Activated CD4-positive, alpha-beta T cell treated with anti-CD3 and anti-CD28 coated beads, Interleukin-2, amount 50 U/mL, for 24 hours (primary cell): ENCODE data around the gene ANXA10.
"Not testable (repeated sequence)": the region's sequence is repeated elsewhere in the genome, so short reads cannot be mapped to it uniquely, and the experiment has no call there.

Experiments
- DNase-seq, 2 donors: peaks; one replicate each; pipeline ENCODE4 v3.0.0-alpha.2; 2020; ENCODE audit warnings: low read depth in 1 of 2, low spot score in 1 of 2

ANXA10 gene, protein sequence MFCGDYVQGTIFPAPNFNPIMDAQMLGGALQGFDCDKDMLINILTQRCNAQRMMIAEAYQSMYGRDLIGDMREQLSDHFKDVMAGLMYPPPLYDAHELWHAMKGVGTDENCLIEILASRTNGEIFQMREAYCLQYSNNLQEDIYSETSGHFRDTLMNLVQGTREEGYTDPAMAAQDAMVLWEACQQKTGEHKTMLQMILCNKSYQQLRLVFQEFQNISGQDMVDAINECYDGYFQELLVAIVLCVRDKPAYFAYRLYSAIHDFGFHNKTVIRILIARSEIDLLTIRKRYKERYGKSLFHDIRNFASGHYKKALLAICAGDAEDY

GRCh38 chr4:168092176-168092712 is at the start of gene ANXA10:
ANXA10 (plus strand) TSS chr4:168092537; CDS start chr4:168092701, 164 bp downstream.
- DNase-seq, result no peak

- no peak for DNase-seq
Measured at GRCh38 chr4:168045354-168045753, 47.0 kb upstream of the ANXA10 start.

- no peak for DNase-seq
Measured at GRCh38 chr4:168050002-168050401, 42.3 kb upstream of the ANXA10 start.

DNA sequence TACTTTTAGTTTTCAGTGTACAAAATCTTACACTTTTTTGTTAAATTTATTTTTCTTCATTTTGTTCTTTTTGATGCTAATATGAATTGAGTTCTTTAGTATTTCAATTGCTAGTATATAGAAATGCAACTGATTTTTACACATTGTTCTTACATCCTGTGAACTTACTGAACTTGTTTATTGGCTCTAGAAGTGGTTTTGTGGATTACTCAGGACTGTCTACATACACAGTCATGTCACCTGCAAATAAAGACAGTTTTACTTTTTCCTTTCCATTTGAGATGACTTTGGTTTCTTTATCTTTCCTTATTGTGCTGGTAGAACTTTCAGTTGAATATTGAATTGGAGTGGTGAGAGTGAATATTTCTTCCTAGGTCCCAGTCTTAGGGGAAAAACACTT is 40.8 kb upstream of the ANXA10 start:
- DNase-seq, result no peak

GRCh38 chr4:168057412-168057811 is 34.9 kb upstream of the ANXA10 start:
- DNase-seq, result no peak

GRCh38 chr4:168059251-168059650 is 33.1 kb upstream of the ANXA10 start:
- no peak for DNase-seq

- no peak for DNase-seq
Measured at GRCh38 chr4:168063031-168063430, 29.3 kb upstream of the ANXA10 start.

GRCh38 chr4:168070903-168071302 is 21.4 kb upstream of the ANXA10 start:
- DNase-seq, result no peak

DNA sequence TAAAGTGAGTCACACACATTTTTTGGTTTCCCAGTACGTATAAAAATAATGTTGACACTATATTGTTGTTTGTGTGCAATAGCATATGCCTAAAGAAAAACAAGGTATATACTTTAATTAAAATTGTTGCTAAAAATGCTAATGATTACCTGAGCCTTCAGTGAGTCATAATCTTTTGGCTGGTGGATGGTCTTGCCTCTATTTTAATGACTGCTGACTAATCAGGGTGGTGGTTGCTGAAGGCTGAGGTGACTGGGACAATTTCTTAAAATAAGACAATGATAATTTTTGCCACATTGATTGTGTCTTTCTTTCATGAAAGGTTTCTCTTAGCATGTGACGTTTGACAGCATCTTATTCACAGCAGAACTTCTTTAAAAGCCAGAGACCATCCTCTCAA is 21.0 kb upstream of the ANXA10 start:
- no peak for DNase-seq

DNA sequence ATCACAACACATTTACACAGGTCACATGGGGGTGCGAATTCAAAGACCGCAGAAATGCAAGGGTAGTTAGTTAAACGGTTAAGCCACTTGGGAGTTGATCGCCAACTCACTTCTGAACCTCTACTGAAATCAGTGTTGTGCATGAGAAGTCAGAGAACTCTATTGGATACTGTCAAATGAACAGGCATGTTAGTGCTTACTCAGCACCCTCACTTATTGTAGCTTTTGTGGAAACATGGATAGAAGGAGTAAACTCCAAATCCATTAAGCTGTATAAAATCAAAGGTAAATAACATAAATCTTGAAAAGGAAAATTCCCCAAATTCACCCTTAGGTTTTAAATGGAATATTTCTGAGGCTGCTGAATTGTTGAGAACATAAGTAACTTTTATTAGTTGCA is 17.5 kb upstream of the ANXA10 start:
- DNase-seq, result no peak

DNA sequence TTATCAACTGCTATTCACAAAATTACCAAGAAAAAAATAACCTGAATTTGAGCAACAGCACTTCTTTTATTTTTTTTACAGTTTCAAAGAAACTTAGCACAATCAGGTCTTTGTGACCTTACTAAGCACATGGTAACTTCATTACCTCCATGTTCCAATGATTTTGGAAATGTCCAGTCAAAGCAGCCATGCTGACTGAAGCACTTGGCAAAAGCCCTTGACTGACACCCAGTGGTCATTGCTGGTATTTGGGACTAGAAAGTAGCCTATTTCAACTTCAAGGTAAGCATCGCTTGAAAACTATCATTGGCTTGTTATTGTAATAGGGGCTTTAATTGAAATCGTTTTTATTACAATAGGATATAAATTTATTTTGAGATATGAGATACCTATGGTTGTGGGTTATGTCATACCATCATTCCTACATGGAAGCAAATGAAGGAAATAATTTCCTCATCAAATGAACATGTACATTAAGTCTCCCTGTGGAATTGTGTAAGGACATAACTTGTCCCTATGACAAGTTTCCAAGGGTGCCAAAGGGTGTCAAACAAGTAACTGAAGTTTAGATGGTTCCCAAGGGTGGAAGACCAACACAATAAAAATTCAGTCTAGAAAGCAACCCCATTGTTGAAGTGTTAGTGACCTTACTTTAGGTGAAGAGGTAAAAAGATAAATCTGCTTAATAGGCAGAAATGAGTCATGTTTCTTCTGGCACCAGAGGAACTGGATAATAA is 15.2 kb upstream of the ANXA10 start:
- peak in 1 of 2 donors; percentile 19 for DNase-seq

- no peak for DNase-seq
Measured at GRCh38 chr4:168077726-168078239, 14.6 kb upstream of the ANXA10 start.

DNA sequence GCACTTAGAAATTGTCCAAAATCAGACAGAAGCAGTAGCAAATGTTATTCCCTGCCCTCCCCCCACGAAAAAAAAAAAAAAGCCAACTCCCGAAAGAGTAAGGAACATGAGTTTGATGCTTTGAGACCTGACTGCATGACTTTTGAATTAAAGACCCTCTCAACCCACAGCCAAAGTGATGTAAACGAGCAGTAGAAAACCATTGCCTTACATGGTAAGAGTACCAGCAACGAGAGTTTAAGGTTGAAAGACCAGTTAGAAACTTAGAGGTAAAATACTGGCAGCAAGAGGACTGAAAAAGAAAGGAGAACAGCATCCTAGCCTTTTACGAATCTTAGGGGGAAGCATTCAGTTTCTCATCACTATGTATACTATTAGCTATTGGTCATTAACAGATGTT is 10.0 kb upstream of the ANXA10 start:
- DNase-seq, result no peak

DNA sequence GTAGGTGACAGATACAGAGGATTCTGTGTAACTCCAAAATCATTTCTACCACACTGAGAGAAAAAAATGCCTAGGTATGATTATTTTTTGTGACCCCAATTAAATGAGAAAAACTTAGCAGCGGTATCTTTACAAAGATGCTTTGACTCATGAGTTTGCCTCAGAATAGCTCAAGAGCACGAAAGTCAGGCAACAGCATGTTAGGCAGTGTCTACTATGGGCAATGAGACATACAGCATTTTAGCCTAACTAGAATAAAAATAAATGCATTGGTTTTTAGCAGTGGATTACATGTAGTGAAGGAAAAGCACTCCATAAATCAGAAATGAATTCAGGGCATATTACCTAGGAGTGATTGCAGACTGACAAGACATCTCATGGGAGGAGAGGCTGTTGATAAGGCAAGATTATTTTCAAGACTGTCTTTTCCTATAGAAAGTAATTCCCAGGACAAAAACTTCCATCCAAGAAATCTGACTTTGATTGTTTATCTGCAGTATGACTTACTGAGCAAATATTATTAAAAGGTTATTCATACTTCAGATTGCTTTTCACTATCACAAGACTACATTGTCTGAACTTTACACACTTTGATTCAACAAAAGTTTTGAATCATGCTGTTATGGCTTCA is 3.6 kb downstream of the ANXA10 start:
- no peak for DNase-seq

- no peak for DNase-seq
Measured at GRCh38 chr4:168096407-168096784, 4.1 kb downstream of the ANXA10 start.

- DNase-seq, result no peak
Measured at GRCh38 chr4:168097161-168097560, 4.8 kb downstream of the ANXA10 start.

DNA sequence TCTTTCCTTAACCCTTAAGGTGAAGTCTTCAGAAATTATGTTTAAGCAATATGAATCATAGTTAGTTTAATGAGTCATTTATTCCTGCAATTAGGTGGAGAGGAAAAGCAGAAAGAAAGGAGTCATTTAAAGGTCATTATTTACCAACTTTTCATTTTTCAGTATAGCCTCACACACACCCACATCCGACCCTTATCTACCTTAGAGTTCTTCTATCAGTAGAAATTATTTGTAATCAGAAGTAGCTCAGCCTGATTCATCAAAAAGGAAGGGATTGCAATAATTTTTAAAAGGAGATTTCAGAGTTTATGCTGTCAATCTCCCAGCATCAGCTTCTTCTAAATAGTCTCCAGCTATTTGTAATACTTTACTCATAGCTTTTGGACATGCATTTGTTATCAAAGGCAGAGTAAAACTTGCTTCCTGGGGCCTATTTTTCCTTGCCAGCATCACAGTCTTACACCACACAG is 5.9 kb downstream of the ANXA10 start:
- no peak for DNase-seq

GRCh38 chr4:168099195-168099594 is 6.9 kb downstream of the ANXA10 start:
- no peak for DNase-seq

GRCh38 chr4:168101026-168101425 is 8.7 kb downstream of the ANXA10 start:
- no peak for DNase-seq

GRCh38 chr4:168102403-168102802 is 10.1 kb downstream of the ANXA10 start:
- no peak for DNase-seq

GRCh38 chr4:168109527-168109926 is 17.2 kb downstream of the ANXA10 start:
- DNase-seq, result no peak

DNA sequence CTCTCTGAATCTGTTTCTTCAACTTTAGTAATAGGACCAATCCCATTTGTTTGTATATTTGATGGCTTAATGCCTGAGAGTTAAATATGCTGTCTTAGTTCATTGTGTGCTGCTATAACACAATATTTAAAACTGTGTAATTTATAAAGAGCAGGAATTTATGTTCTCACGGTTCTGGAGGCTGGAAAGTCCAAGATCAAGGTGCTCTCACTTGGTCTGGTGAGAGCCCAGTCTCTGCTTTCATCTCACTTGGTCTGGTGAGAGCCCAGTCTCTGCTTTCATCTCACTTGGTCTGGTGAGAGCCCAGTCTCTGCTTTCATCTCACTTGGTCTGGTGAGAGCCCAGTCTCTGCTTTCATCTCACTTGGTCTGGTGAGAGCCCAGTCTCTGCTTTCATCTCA is 20.7 kb downstream of the ANXA10 start:
- not testable (repeated sequence) for DNase-seq
